Measurements from ENCODE around the gene MESP1. TPM values are rescaled to one million over a fixed set of nuclear protein-coding genes. Genes with fewer than 3 reads are reported as not detected.

MESP1 gene
- total and polyA plus RNA-seq, 2 of the 8 experiments (the other 6 are each of a cell fraction or from before 2014, with no cell fraction given) = 0.15 to 0.23 TPM

GRCh38 chr15:89759835-89760234 is 8.8 kb upstream of the MESP1 start:
- no peaks in the 10 kb centered on the region; a peak in 2 of 7 replicates for H3K27me3 ChIP-seq (replicated peaks in 1 of 4; ENCODE audit: control insufficient read depth in 3 of 4, extremely low read depth in 1 of 4, insufficient read depth in 3 of 4, low read length in 3 of 4)
- no peak overlapping the region for H2AK5ac ChIP-seq (ENCODE audit: low read depth, low read length)
- H3K79me1 ChIP-seq (ENCODE audit: low read depth, low read length) = no peaks in the 10 kb centered on the region
- no peak overlapping the region for H2BK20ac ChIP-seq (ENCODE audit: low read length)
- H4K8ac ChIP-seq (ENCODE audit: extremely low read depth, insufficient read depth, low read length) = no peak overlapping the region
- H3K4me3 ChIP-seq (ENCODE audit: extremely low read depth in 1 of 4, insufficient read depth in 2 of 4, low read depth in 3 of 4, low read length in 4 of 4) = no peak overlapping the region
- no peak overlapping the region for H3K4me2 ChIP-seq (ENCODE audit: insufficient read depth in 1 of 2, low read depth in 2 of 2, low read length in 2 of 2)
- H3K9me3 ChIP-seq (ENCODE audit: insufficient read depth in 2 of 2, low read depth in 1 of 2, low read length in 1 of 2) = no peaks in the 10 kb centered on the region
- H3K56ac ChIP-seq (replicated peaks; ENCODE audit: insufficient read length, low read depth, low read length) = no peak overlapping the region
- ChIA-PET CTCF (ENCODE audit: partially characterized antibody) (interaction anchor here (0.7 to 10.6 kb wide), 32 partner anchors 7 to 340 kb away, joined by 3 to 153 read pairs (median 8); partner anchors contain the start of genes AP3S2 and MESP2), POLR2A (ENCODE audit: partially characterized antibody) (interaction anchor here (1.2 to 2.0 kb wide), 3 partner anchors 8 to 242 kb away, joined by 3 to 10 read pairs (median 4); partner anchors contain the start of genes MESP1 and ZNF710)
- H3K79me2 ChIP-seq (ENCODE audit: control insufficient read depth in 1 of 2, insufficient read depth in 2 of 2, low read length in 2 of 2) = no peaks in the 10 kb centered on the region
- no peak overlapping the region for H3K9ac ChIP-seq (replicated peaks in 1 of 4; ENCODE audit: extremely low read depth in 1 of 4, low read depth in 3 of 4, low read length in 3 of 4)
- H3K36me3 ChIP-seq (ENCODE audit: control insufficient read depth in 2 of 4, insufficient read depth in 4 of 4, low read length in 3 of 4) = no peaks in the 10 kb centered on the region
- 0 out of 2 replicates have a peak overlapping the region, but pooled peaks have one; percentile 15 for H3K18ac ChIP-seq (ENCODE audit: extremely low read depth, low read length)
- 96% methylated on average over 3 of the region's 3 CpGs; no CpG with 5 or more reads in 1 of the 2 experiments for WGBS, 2 experiments (ENCODE audit: extremely low coverage in 1 of 2, insufficient coverage in 1 of 2, insufficient read length in 1 of 2, insufficient replicate concordance in 2 of 2, low coverage in 1 of 2, low lambda C conversion rate in 2 of 2, missing lambda C conversion rate in 1 of 2)
- no peak for DNase-seq (ENCODE audit: low read depth in 1 of 2, low spot score in 2 of 2)
- no peak overlapping the region for H2BK15ac ChIP-seq (ENCODE audit: low read length)
- H2AFZ ChIP-seq (ENCODE audit: low read length) = no peak overlapping the region
- no peak overlapping the region for H4K91ac ChIP-seq (replicated peaks; ENCODE audit: insufficient read length, low read length)
- H2BK12ac ChIP-seq (ENCODE audit: low read depth, low read length) = 0 out of 2 replicates have a peak overlapping the region, but pooled peaks have one; percentile 44
- H2BK120ac ChIP-seq (replicated peaks; ENCODE audit: low read depth, low read length) = no peak overlapping the region
- H2BK5ac ChIP-seq (ENCODE audit: low read depth, low read length) = no peak overlapping the region
- H4K5ac ChIP-seq (ENCODE audit: insufficient read length, low read depth, low read length) = no peak overlapping the region
- no peak overlapping the region for H3K14ac ChIP-seq (ENCODE audit: insufficient read length)
- no peak overlapping the region for H3K4ac ChIP-seq (replicated peaks; ENCODE audit: insufficient read length, low read depth, low read length)
- H3K23me2 ChIP-seq (ENCODE audit: low read depth, low read length) = no peaks in the 10 kb centered on the region
- H4K20me1 ChIP-seq (replicated peaks in 1 of 2; ENCODE audit: control insufficient read depth in 1 of 2, insufficient read depth in 2 of 2, low read length in 2 of 2) = no peaks in the 10 kb centered on the region
- no peak for FAIRE-seq
- H3K23ac ChIP-seq (ENCODE audit: insufficient read length) = no peak overlapping the region
- peaks cover 0 to 2% (median 0%) of the 10 kb centered on the region in 4 experiments; a peak in 3 of 7 replicates for H3K4me1 ChIP-seq (replicated peaks in 1 of 4; ENCODE audit: control insufficient read depth in 3 of 4, insufficient read depth in 4 of 4, low read length in 3 of 4)
- H3K27ac ChIP-seq (ENCODE audit: low read depth, low read length) = no peak overlapping the region
- TF ChIP-seq POLR2AphosphoS5 (IDR thresholded peaks at IDR 0.05; ENCODE audit: low read depth, low read length) = no peak
- TF ChIP-seq SP1 (IDR thresholded peaks at IDR 0.05; ENCODE audit: low read depth, low read length) = no peak
- TF ChIP-seq CBX8 (IDR thresholded peaks at IDR 0.05; ENCODE audit: borderline replicate concordance, low read depth, low read length) = no peak
- TF ChIP-seq RAD21 (IDR thresholded peaks at IDR 0.05 in 1 of 2, conservative IDR thresholded peaks at IDR 0.05 in 1 of 2; ENCODE audit: low read depth in 2 of 2, low read length in 2 of 2) = no peak
- TF ChIP-seq GTF2F1 (IDR thresholded peaks at IDR 0.05; ENCODE audit: borderline replicate concordance, low read depth, low read length) = no peak
- no peak for TF ChIP-seq NANOG (IDR thresholded peaks at IDR 0.05; ENCODE audit: insufficient read depth, low read depth, low read length, poor library complexity, severe bottlenecking)
- TF ChIP-seq ATF3 (IDR thresholded peaks at IDR 0.05; ENCODE audit: insufficient read depth, low read depth, low read length) = no peak
- no peak for TF ChIP-seq RFX5 (IDR thresholded peaks at IDR 0.05; ENCODE audit: borderline replicate concordance, low read depth, low read length)
- no peak for TF ChIP-seq RXRA (IDR thresholded peaks at IDR 0.05; ENCODE audit: insufficient read depth, low read depth, low read length)
- TF ChIP-seq TBP (IDR thresholded peaks at IDR 0.05; ENCODE audit: low read depth, low read length) = no peak
- no peak for TF ChIP-seq SUZ12 (IDR thresholded peaks at IDR 0.05; ENCODE audit: low read length)
- no peak for TF ChIP-seq NRF1 (IDR thresholded peaks at IDR 0.05; ENCODE audit: low read depth, low read length)
- TF ChIP-seq CHD1 (IDR thresholded peaks at IDR 0.05; ENCODE audit: low read depth, low read length) = no peak
- no peak for TF ChIP-seq SIRT6 (IDR thresholded peaks at IDR 0.05; ENCODE audit: low read length)
